Activated naive CD8-positive, alpha-beta T cell treated with anti-CD3 and anti-CD28 coated beads, Interleukin-2, amount 10 ng/mL, durations not matched to agents 7 days and 5 days (primary cell): Measurements from ENCODE around the gene ZGPAT. TPM values are rescaled to one million over a fixed set of nuclear protein-coding genes. Genes with fewer than 3 reads are reported as not detected.

Experiments used
- ATAC-seq: fragments of 150-1000 bp; cut with Tn5 transposase; one replicate; pipeline ENCODE4 v1.10.0; 2021; ENCODE audit warnings: low read depth, moderate library complexity
- POLR2A ChIA-PET: fragments of 350-600 bp; sonication (Branson Sonifier 250); formaldehyde crosslinking; loops from one replicate; lab custom pipeline; 2021; ENCODE audit warnings: antibody characterized with exemption; lab: Charles Lee
- DNase-seq: peaks from one replicate; pipeline ENCODE4 v3.0.0; 2021
- H3K27ac Mint-ChIP-seq: one replicate; pipeline ENCODE4 v1.8.0; 2022; ENCODE audit warnings: mild to moderate bottlenecking, mixed read lengths
- H3K27me3 Mint-ChIP-seq: one replicate; pipeline ENCODE4 v1.8.0; 2022; ENCODE audit warnings: mild to moderate bottlenecking, moderate library complexity, mixed read lengths
- H3K36me3 Mint-ChIP-seq: one replicate; pipeline ENCODE4 v1.8.0; 2021; ENCODE audit warnings: mild to moderate bottlenecking, mixed read lengths
- H3K4me1 Mint-ChIP-seq: one replicate; pipeline ENCODE4 v1.8.0; 2021; ENCODE audit warnings: mixed read lengths
- H3K4me3 Mint-ChIP-seq: one replicate; pipeline ENCODE4 v1.8.0; 2022; ENCODE audit warnings: mild to moderate bottlenecking, moderate library complexity, mixed read lengths
- H3K9me3 Mint-ChIP-seq: one replicate; pipeline ENCODE4 v1.8.0; 2021; ENCODE audit warnings: mixed read lengths
- total RNA-seq, 2 experiments: library from RNA; stranded (reverse); gene quantifications; one replicate each; pipeline ENCODE4 v1.2.3, GENCODE V29; 2021

Gene ZGPAT
- total RNA-seq, 2 experiments from 2014 or later: 43.0 to 44.5 TPM

DNA sequence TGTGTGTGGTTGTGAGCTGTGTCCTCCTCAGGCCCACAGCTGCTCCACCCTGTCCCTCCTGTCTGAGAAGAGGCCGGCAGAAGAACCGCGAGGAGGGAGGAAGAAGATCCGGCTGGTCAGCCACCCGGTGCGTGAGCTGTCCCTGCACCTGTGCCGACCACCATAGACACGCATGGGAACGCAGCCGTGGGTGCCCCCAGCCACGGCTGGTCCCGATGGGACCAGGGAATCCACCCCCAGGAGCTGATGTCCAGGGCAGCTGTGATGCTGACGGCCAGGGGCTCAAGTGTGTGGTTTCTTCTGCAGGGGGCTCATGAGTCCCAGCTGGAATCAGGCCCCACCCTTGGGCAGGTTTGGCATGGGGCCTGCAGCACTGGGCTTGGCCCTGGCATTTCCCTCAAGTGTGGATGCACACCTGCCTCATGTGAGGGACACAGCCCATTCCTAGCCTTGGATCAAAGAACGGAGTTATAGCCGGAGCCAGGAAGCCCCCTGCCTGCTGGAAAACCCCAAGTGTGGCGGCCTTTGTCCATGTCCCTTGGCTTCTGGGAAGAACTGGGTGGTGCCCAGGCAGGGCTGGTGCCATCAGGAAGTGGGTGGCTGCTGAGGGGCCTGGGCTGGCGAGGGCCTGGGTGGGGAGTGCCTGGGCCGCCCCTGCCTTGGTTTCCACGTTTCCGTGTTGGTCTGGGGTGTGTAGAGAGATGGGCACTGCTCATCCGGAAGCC, 16.0 kb upstream of the ZGPAT start:
- Mint-ChIP-seq H3K27me3 (no peaks in the 10 kb centered on the region), H3K4me1 (peaks cover 5% of the 10 kb centered on the region), H3K36me3 (peaks cover 7% of the 10 kb centered on the region), H3K9me3 (no peaks in the 10 kb centered on the region), H3K27ac (no peak overlapping the region), H3K4me3 (no peak overlapping the region)
- no peak for ATAC-seq
- POLR2A ChIA-PET: no interaction called here
- no peak for DNase-seq

DNA sequence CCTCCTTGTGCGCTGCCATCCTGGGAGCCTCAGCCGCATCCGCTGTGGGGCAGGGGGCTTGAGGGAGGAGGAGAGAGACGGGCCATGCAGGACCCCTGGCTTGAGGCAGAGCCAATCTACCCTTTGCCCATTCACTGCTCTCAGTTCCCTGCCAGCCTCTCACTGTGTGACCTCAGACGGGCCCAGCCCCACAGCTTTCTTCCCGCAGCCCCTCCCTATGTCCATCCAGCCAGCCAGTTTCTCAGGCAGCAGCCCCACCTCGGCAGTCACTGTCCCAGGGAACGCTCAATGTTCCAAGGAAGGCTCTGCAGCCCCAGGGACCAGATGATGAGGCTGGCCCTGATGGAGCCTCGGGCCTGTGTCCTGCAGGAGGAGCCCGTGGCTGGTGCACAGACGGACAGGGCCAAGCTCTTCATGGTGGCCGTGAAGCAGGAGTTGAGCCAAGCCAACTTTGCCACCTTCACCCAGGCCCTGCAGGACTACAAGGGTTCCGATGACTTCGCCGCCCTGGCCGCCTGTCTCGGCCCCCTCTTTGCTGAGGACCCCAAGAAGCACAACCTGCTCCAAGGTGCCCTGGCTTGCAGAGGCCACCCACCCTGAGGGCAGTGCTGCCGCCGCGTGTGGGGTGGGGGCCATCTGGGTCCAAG, 15.3 kb upstream of the ZGPAT start:
- Mint-ChIP-seq H3K4me1 (peaks cover 5% of the 10 kb centered on the region), H3K36me3 (peaks cover 7% of the 10 kb centered on the region), H3K27me3 (no peaks in the 10 kb centered on the region), H3K4me3 (no peak overlapping the region), H3K9me3 (no peaks in the 10 kb centered on the region), H3K27ac (no peak overlapping the region)
- ATAC-seq (no peak), DNase-seq (no peak)
- POLR2A ChIA-PET: no interaction called here

DNA sequence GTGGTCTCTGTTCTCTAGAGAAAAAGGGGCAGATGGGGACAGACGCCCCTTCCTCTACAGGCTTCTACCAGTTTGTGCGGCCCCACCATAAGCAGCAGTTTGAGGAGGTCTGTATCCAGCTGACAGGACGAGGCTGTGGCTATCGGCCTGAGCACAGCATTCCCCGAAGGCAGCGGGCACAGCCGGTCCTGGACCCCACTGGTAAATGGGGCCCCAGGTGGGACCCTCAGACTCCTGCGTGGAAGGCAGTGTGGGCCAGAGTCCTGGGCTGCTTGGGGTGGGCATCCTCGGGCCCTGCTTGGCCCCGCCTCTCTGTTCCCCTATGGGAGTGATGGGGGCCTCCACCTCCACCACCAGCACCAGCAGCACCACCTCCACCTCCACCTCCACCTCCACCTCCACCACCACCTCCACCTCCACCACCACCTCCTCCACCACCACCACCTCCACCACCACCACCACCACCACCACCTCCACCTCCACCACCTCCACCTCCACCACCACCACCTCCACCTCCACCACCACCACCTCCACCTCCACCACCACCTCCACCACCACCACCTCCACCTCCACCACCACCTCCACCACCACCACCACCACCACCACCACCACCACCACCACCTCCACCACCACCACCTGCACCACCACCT, 14.6 kb upstream of the ZGPAT start:
- POLR2A ChIA-PET: no interaction called here
- H3K4me1 Mint-ChIP-seq: peaks cover 5% of the 10 kb centered on the region
- DNase-seq: no peak
- H3K9me3 Mint-ChIP-seq: no peaks in the 10 kb centered on the region
- H3K27ac Mint-ChIP-seq: no peak overlapping the region
- H3K36me3 Mint-ChIP-seq: peaks cover 7% of the 10 kb centered on the region
- H3K4me3 Mint-ChIP-seq: no peak overlapping the region
- no peak for ATAC-seq
- H3K27me3 Mint-ChIP-seq: no peaks in the 10 kb centered on the region

DNA sequence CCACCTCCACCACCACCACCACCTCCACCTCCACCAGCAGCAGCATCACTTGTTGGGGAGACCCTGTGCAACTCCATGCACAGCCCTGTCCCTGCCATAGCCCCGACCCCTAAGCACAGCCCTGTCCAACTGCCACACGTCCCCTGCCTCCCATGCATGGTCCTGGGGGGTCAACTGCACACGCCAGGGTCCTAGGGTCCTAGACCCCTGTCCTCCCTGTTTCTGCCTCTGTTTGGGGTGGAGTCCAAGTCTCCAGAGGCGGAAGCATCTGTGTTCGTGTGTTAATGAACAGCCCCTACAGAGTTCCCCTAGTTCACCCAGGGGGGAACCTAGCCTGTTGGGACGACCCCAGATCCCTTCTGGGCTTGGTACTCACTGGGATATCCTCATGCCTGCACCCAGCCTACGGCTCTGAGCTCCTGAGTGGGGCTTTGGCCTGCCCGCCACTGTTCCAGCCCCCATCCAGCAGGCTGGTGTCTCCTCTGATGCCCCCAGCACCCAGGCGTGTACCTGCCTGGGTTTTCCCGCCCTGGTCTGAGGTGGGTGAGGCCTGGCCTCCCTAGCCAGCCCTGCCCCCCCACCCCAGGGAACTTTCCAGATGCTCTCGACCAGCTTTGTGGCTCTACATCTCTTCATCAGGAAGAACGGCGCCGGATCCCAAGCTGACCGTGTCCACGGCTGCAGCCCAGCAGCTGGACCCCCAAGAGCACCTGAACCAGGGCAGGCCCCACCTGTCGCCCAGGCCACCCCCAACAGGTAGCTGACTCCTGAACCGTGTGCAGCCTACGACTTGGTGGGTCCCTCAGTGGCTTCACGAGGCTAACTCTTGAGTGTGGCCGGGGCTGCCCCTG, 13.9 kb upstream of the ZGPAT start:
- H3K9me3 Mint-ChIP-seq: no peaks in the 10 kb centered on the region
- H3K27me3 Mint-ChIP-seq: no peaks in the 10 kb centered on the region
- POLR2A ChIA-PET: no interaction called here
- H3K27ac Mint-ChIP-seq: peak overlapping the region; percentile 89
- H3K36me3 Mint-ChIP-seq: peaks cover 7% of the 10 kb centered on the region
- DNase-seq (no peak), ATAC-seq (no peak)
- H3K4me3 Mint-ChIP-seq: peak overlapping the region; percentile 32
- H3K4me1 Mint-ChIP-seq: peaks cover 5% of the 10 kb centered on the region

DNA sequence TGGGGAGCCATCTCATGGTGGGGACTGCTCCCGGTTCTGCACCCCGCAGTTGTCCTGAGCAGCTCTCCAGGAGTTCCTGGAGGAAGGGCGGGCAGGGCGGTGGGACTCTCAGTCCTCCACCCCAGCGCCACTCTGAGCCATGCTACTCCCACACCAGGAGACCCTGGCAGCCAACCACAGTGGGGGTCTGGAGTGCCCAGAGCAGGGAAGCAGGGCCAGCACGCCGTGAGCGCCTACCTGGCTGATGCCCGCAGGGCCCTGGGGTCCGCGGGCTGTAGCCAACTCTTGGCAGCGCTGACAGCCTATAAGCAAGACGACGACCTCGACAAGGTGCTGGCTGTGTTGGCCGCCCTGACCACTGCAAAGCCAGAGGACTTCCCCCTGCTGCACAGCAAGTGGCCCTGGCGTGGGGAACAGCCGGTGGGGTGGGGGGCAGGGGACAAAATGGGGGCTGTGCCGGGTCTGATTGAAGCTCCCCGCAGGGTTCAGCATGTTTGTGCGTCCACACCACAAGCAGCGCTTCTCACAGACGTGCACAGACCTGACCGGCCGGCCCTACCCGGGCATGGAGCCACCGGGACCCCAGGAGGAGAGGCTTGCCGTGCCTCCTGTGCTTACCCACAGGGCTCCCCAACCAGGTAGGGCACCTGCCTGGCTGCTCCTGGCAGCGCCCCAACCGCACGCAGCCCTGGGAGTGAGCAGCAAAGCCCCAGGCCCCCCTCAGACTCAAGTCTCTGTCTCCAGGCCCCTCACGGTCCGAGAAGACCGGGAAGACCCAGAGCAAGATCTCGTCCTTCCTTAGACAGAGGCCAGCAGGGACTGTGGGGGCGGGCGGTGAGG, 13.0 kb upstream of the ZGPAT start:
- Mint-ChIP-seq H3K27me3 (no peaks in the 10 kb centered on the region), H3K4me3 (no peak overlapping the region), H3K36me3 (peaks cover 7% of the 10 kb centered on the region), H3K27ac (no peak overlapping the region), H3K4me1 (peaks cover 5% of the 10 kb centered on the region), H3K9me3 (no peaks in the 10 kb centered on the region)
- ATAC-seq: no peak
- no peak for DNase-seq
- POLR2A ChIA-PET: interaction anchor here (0.9 kb wide), 1 partner anchor 42 kb away, joined by 3 read pairs; the partner anchor contains the start of gene LIME1

DNA sequence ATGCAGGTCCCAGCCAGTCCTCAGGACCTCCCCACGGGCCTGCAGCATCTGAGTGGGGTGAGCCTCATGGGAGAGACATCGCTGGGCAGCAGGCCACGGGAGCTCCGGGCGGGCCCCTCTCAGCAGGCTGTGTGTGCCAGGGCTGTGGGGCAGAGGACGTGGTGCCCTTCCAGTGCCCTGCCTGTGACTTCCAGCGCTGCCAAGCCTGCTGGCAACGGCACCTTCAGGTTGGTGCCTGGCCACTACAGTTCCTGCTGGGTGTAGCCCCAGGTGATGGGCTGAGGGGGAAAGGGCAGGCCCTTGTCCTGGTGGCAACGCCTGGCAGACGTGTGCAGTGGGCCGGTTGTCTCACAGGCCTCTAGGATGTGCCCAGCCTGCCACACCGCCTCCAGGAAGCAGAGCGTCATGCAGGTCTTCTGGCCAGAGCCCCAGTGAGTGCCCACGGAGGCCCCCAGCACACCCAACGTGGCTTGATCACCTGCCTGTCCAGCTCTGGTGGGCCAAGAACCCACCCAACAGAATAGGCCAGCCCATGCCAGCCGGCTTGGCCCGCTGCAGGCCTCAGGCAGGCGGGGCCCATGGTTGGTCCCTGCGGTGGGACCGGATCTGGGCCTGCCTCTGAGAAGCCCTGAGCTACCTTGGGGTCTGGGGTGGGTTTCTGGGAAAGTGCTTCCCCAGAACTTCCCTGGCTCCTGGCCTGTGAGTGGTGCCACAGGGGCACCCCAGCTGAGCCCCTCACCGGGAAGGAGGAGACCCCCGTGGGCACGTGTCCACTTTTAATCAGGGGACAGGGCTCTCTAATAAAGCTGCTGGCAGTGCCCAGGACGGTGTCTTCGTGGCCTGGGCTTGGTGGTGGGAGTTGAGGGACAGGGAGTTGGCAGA, 12.2 kb upstream of the ZGPAT start:
- H3K27me3 Mint-ChIP-seq: no peaks in the 10 kb centered on the region
- H3K27ac Mint-ChIP-seq: peak overlapping the region; percentile 58
- no peaks in the 10 kb centered on the region for H3K9me3 Mint-ChIP-seq
- peaks cover 7% of the 10 kb centered on the region for H3K36me3 Mint-ChIP-seq
- peaks cover 5% of the 10 kb centered on the region for H3K4me1 Mint-ChIP-seq
- DNase-seq: no peak
- H3K4me3 Mint-ChIP-seq: no peak overlapping the region
- no peak for ATAC-seq
- POLR2A ChIA-PET: interaction anchor here (0.9 to 2.6 kb wide), 3 partner anchors 12 to 41 kb away, joined by 3 to 16 read pairs (median 4); partner anchors contain the start of genes ARFRP1, LIME1, RTEL1 and ZGPAT

DNA sequence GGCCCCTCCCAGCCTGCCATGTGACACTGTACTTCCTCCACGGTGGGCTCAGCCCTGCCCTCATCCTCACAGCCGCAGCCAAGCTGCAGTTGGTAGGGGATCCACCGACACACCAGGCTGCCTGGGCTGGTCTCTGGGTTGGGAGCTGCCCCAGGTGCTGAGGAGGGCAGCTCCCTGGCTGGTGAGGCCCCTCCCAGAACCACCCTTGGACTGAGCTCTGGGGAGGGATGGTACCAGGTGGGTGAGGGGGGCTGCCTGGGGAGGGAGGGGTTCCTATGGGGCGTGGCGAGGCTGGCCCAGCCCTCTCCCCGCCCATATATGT, 11.6 kb upstream of the ZGPAT start:
- POLR2A ChIA-PET: interaction anchor here (0.9 to 2.6 kb wide), 4 partner anchors 11 to 69 kb away, joined by 3 to 16 read pairs (median 4); partner anchors contain the start of genes ARFRP1, GMEB2, LIME1 and RTEL1
- Mint-ChIP-seq H3K4me1 (peaks cover 5% of the 10 kb centered on the region), H3K4me3 (no peak overlapping the region), H3K27ac (peak overlapping the region; percentile 58), H3K9me3 (no peaks in the 10 kb centered on the region), H3K36me3 (peaks cover 7% of the 10 kb centered on the region), H3K27me3 (no peaks in the 10 kb centered on the region)
- ATAC-seq: peak; percentile 70
- no peak for DNase-seq

DNA sequence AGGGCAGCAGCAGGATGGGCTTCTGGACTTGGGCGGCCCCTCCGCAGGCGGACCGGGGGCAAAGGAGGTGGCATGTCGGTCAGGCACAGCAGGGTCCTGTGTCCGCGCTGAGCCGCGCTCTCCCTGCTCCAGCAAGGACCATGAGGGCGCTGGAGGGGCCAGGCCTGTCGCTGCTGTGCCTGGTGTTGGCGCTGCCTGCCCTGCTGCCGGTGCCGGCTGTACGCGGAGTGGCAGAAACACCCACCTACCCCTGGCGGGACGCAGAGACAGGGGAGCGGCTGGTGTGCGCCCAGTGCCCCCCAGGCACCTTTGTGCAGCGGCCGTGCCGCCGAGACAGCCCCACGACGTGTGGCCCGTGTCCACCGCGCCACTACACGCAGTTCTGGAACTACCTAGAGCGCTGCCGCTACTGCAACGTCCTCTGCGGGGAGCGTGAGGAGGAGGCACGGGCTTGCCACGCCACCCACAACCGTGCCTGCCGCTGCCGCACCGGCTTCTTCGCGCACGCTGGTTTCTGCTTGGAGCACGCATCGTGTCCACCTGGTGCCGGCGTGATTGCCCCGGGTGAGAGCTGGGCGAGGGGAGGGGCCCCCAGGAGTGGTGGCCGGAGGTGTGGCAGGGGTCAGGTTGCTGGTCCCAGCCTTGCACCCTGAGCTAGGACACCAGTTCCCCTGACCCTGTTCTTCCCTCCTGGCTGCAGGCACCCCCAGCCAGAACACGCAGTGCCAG, 11.0 kb upstream of the ZGPAT start, which contains the start of gene TNFRSF6B:
TNFRSF6B (plus strand) TSS at position 25 of the 729 bp plus-strand sequence; CDS start at position 141, 116 bp downstream.
- H3K27me3 Mint-ChIP-seq: no peaks in the 10 kb centered on the region
- POLR2A ChIA-PET: interaction anchor here (0.8 to 2.6 kb wide), 4 partner anchors 11 to 159 kb away, joined by 3 to 16 read pairs (median 4); partner anchors contain the start of genes ARFRP1, GMEB2, RTEL1 and ZGPAT
- H3K4me3 Mint-ChIP-seq: no peak within 1 kb of the TSS
- peaks cover 5% of the 10 kb centered on the region for H3K4me1 Mint-ChIP-seq
- peak within 1 kb of the TSS; percentile 58 for H3K27ac Mint-ChIP-seq
- H3K9me3 Mint-ChIP-seq: no peaks in the 10 kb centered on the region
- H3K36me3 Mint-ChIP-seq: peaks cover 5% of the 10 kb centered on the region
- ATAC-seq (peak; percentile 6), DNase-seq (no peak)

DNA sequence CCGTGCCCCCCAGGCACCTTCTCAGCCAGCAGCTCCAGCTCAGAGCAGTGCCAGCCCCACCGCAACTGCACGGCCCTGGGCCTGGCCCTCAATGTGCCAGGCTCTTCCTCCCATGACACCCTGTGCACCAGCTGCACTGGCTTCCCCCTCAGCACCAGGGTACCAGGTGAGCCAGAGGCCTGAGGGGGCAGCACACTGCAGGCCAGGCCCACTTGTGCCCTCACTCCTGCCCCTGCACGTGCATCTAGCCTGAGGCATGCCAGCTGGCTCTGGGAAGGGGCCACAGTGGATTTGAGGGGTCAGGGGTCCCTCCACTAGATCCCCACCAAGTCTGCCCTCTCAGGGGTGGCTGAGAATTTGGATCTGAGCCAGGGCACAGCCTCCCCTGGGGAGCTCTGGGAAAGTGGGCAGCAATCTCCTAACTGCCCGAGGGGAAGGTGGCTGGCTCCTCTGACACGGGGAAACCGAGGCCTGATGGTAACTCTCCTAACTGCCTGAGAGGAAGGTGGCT, 10.4 kb upstream of the ZGPAT start:
- Mint-ChIP-seq H3K36me3 (peaks cover 5% of the 10 kb centered on the region), H3K27me3 (no peaks in the 10 kb centered on the region), H3K4me1 (peaks cover 5% of the 10 kb centered on the region), H3K27ac (no peak overlapping the region), H3K9me3 (no peaks in the 10 kb centered on the region), H3K4me3 (no peak overlapping the region)
- ATAC-seq: no peak
- POLR2A ChIA-PET: interaction anchor here (0.8 to 2.6 kb wide), 2 partner anchors 10 to 159 kb away, joined by 3 to 16 read pairs; partner anchors contain the start of genes ARFRP1 and ZGPAT
- DNase-seq: no peak

DNA sequence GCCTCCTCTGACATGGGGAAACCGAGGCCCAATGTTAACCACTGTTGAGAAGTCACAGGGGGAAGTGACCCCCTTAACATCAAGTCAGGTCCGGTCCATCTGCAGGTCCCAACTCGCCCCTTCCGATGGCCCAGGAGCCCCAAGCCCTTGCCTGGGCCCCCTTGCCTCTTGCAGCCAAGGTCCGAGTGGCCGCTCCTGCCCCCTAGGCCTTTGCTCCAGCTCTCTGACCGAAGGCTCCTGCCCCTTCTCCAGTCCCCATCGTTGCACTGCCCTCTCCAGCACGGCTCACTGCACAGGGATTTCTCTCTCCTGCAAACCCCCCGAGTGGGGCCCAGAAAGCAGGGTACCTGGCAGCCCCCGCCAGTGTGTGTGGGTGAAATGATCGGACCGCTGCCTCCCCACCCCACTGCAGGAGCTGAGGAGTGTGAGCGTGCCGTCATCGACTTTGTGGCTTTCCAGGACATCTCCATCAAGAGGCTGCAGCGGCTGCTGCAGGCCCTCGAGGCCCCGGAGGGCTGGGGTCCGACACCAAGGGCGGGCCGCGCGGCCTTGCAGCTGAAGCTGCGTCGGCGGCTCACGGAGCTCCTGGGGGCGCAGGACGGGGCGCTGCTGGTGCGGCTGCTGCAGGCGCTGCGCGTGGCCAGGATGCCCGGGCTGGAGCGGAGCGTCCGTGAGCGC, 9.8 kb upstream of the ZGPAT start:
- POLR2A ChIA-PET: interaction anchor here (0.8 to 2.6 kb wide), 2 partner anchors 9 to 160 kb away, joined by 3 to 16 read pairs; partner anchors contain the start of genes ARFRP1 and ZGPAT
- H3K4me3 Mint-ChIP-seq: no peak overlapping the region

More for the DNA sequence above, 9.8 kb upstream of the ZGPAT start:
- no peak for ATAC-seq
- H3K36me3 Mint-ChIP-seq: peaks cover 5% of the 10 kb centered on the region
- peaks cover 5% of the 10 kb centered on the region for H3K4me1 Mint-ChIP-seq
- DNase-seq: no peak
- no peaks in the 10 kb centered on the region for H3K9me3 Mint-ChIP-seq
- no peaks in the 10 kb centered on the region for H3K27me3 Mint-ChIP-seq
- no peak overlapping the region for H3K27ac Mint-ChIP-seq
